ENCODE results near the gene AAMDC. TPM values are rescaled to one million over a fixed set of nuclear protein-coding genes. Genes with fewer than 3 reads are reported as not detected.

AAMDC gene
- total RNA-seq, 1 experiment from 2014 or later, result 15.7 TPM

DNA sequence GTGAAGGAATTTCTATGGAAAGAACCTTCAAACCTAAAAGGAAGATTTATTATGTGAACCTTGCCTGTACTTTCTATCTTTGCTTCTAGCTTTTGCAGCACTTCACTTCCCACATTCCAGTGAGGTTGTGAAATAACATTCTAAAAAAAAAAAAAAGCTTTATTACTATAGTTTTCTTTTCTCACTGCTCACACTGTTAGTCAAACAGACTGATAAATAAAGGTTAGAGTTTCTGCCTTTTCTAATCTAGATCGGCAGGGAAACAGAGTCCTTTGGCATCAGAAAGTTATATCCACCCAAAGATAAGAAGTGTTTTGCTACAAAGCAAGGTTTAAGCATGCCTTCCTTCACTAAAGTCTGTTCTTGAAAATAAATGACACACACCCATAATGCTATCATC, 2.8 kb downstream of the AAMDC start:
- no TSS peak for BruUV-seq (replicated peaks)
- Histone ChIP-seq H3K4me1 (ENCODE audit: insufficient read depth, low read length, poor library complexity, severe bottlenecking) (peaks cover 7% of the 10 kb centered on the region), H3K4me3 (ENCODE audit: low read depth, low read length, poor library complexity, severe bottlenecking) (no peak overlapping the region), H3K36me3 (ENCODE audit: insufficient read depth, low read length, poor library complexity, severe bottlenecking) (no peaks in the 10 kb centered on the region), H3K27ac (ENCODE audit: low read depth, low read length, poor library complexity, severe bottlenecking) (no peak overlapping the region), H3K9me3 (ENCODE audit: low read depth, low read length, poor library complexity, severe bottlenecking) (no peaks in the 10 kb centered on the region), H3K27me3 (replicated peaks; ENCODE audit: insufficient read depth, low read depth, low read length, poor library complexity) (no peaks in the 10 kb centered on the region)
- TF ChIP-seq EZH2 (IDR thresholded peaks at IDR 0.05; ENCODE audit: borderline replicate concordance, low read depth, low read length, poor library complexity, severe bottlenecking), result no peak
- TF ChIP-seq, protein P1, sequence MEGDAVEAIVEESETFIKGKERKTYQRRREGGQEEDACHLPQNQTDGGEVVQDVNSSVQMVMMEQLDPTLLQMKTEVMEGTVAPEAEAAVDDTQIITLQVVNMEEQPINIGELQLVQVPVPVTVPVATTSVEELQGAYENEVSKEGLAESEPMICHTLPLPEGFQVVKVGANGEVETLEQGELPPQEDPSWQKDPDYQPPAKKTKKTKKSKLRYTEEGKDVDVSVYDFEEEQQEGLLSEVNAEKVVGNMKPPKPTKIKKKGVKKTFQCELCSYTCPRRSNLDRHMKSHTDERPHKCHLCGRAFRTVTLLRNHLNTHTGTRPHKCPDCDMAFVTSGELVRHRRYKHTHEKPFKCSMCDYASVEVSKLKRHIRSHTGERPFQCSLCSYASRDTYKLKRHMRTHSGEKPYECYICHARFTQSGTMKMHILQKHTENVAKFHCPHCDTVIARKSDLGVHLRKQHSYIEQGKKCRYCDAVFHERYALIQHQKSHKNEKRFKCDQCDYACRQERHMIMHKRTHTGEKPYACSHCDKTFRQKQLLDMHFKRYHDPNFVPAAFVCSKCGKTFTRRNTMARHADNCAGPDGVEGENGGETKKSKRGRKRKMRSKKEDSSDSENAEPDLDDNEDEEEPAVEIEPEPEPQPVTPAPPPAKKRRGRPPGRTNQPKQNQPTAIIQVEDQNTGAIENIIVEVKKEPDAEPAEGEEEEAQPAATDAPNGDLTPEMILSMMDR (conservative IDR thresholded peaks at IDR 0.05; ENCODE audit: low read depth, low read length), result no peak
- CTCF ChIA-PET, result no interaction called here
- POLR2A ChIA-PET (ENCODE audit: low non-redundant PET), result interaction anchor here (0.5 kb wide), 1 partner anchor 560 kb away, joined by 3 read pairs; no protein-coding TSS in a partner anchor
- no peak for DNase-seq (ENCODE audit: low spot score)
- intact Hi-C loops (cut with micrococcal nuclease; ENCODE audit: unreplicated experiment), result no loop called here

DNA sequence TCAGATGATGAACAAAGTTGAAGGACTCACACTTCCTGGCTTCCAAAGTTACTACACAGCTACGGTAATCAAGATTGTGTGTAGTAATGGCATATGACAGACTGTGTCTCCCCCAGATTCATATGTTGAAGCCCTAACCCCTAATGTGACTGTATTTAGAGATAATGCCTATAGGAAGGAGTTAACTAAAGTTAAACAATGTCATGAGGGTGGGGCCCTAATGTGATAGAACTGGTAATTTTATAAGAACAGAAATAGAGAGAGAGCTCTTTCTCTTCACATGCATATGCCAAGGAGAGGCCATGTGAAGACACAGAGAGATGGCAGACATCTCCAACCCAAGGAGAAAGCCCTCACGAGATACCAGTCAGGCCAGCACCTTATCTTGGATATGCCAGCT, 8.0 kb downstream of the AAMDC start:
- Histone ChIP-seq H3K27me3 (replicated peaks; ENCODE audit: insufficient read depth, low read depth, low read length, poor library complexity) (no peaks in the 10 kb centered on the region), H3K9me3 (ENCODE audit: low read depth, low read length, poor library complexity, severe bottlenecking) (no peaks in the 10 kb centered on the region), H3K27ac (ENCODE audit: low read depth, low read length, poor library complexity, severe bottlenecking) (no peak overlapping the region), H3K4me3 (ENCODE audit: low read depth, low read length, poor library complexity, severe bottlenecking) (no peak overlapping the region), H3K4me1 (ENCODE audit: insufficient read depth, low read length, poor library complexity, severe bottlenecking) (no peaks in the 10 kb centered on the region), H3K36me3 (ENCODE audit: insufficient read depth, low read length, poor library complexity, severe bottlenecking) (no peaks in the 10 kb centered on the region)
- DNase-seq (ENCODE audit: low spot score), result no peak
- intact Hi-C loops (cut with micrococcal nuclease; ENCODE audit: unreplicated experiment), result no loop called here
- ChIA-PET POLR2A (ENCODE audit: low non-redundant PET) (no interaction called here), CTCF (no interaction called here)
- TF ChIP-seq, protein P1 (conservative IDR thresholded peaks at IDR 0.05; ENCODE audit: low read depth, low read length), result no peak
- no peak for TF ChIP-seq EZH2 (IDR thresholded peaks at IDR 0.05; ENCODE audit: borderline replicate concordance, low read depth, low read length, poor library complexity, severe bottlenecking)
- no TSS peak for BruUV-seq (replicated peaks)

- no peak overlapping the region for H3K27ac ChIP-seq (ENCODE audit: low read depth, low read length, poor library complexity, severe bottlenecking)
- no peak for DNase-seq (ENCODE audit: low spot score)
- ChIA-PET POLR2A (ENCODE audit: low non-redundant PET) (no interaction called here), CTCF (no interaction called here)
- no peaks in the 10 kb centered on the region for H3K4me1 ChIP-seq (ENCODE audit: insufficient read depth, low read length, poor library complexity, severe bottlenecking)
- intact Hi-C loops (cut with micrococcal nuclease; ENCODE audit: unreplicated experiment), result no loop called here
- H3K27me3 ChIP-seq (replicated peaks; ENCODE audit: insufficient read depth, low read depth, low read length, poor library complexity), result no peaks in the 10 kb centered on the region
- no TSS peak for BruUV-seq (replicated peaks)
- no peaks in the 10 kb centered on the region for H3K9me3 ChIP-seq (ENCODE audit: low read depth, low read length, poor library complexity, severe bottlenecking)
- H3K36me3 ChIP-seq (ENCODE audit: insufficient read depth, low read length, poor library complexity, severe bottlenecking), result no peaks in the 10 kb centered on the region
- no peak for TF ChIP-seq EZH2 (IDR thresholded peaks at IDR 0.05; ENCODE audit: borderline replicate concordance, low read depth, low read length, poor library complexity, severe bottlenecking)
- TF ChIP-seq, protein P1 (conservative IDR thresholded peaks at IDR 0.05; ENCODE audit: low read depth, low read length), result no peak
- H3K4me3 ChIP-seq (ENCODE audit: low read depth, low read length, poor library complexity, severe bottlenecking), result no peak overlapping the region
These were observed 12.4 kb downstream of the AAMDC start for GRCh38 chr11:77833302-77833701.
